M059J (cell line): ENCODE measurements around the gene RETN. TPM values are rescaled to one million over a fixed set of nuclear protein-coding genes. Genes with fewer than 3 reads are reported as not detected.
"Not testable (repeated sequence)": the region's sequence is repeated elsewhere in the genome, so short reads cannot be mapped to it uniquely, and the experiment has no call there.

Experiments
- DNase-seq: peaks from one replicate; pipeline ENCODE4 v3.0.0-alpha.2; 2012; ENCODE audit warnings: low read depth
- total RNA-seq: library from RNA; depleted of rRNA; stranded (reverse); fragments of >200 nt; shearing (Covaris generic); gene quantifications from 2 replicates; pipeline ENCODE4 v1.2.3, GENCODE V29; 2014

RETN gene
- total RNA-seq, 1 experiment from 2014 or later, result not detected

- no peak for DNase-seq
Observed at GRCh38 chr19:7637374-7638256, 31.2 kb upstream of the RETN start.

- no peak for DNase-seq
Observed at GRCh38 chr19:7638802-7639465, 29.9 kb upstream of the RETN start.

- no peak for DNase-seq
Observed at GRCh38 chr19:7639863-7640348, 28.9 kb upstream of the RETN start.

GRCh38 chr19:7640803-7641202 lies 28.0 kb upstream of the RETN start:
- no peak for DNase-seq

- DNase-seq, result no peak
Observed at GRCh38 chr19:7641290-7642276, 27.3 kb upstream of the RETN start.

GRCh38 chr19:7642295-7643030 lies 26.4 kb upstream of the RETN start:
- DNase-seq, result no peak

GRCh38 chr19:7643031-7643415 lies 25.8 kb upstream of the RETN start:
- no peak for DNase-seq

- DNase-seq, result not testable (repeated sequence)
Observed at GRCh38 chr19:7643629-7644549, 25.0 kb upstream of the RETN start.

GRCh38 chr19:7644550-7644877 lies 24.3 kb upstream of the RETN start:
- DNase-seq, result no peak

GRCh38 chr19:7645163-7645562 lies 23.7 kb upstream of the RETN start:
- DNase-seq, result no peak

- no peak for DNase-seq
Observed at GRCh38 chr19:7645656-7646425, 23.0 kb upstream of the RETN start.

- no peak for DNase-seq
Observed at GRCh38 chr19:7646426-7646700, 22.5 kb upstream of the RETN start.

- DNase-seq, result no peak
Observed at GRCh38 chr19:7647156-7647555, 21.7 kb upstream of the RETN start.

- no peak for DNase-seq
Observed at GRCh38 chr19:7648265-7649014, 20.4 kb upstream of the RETN start.

- no peak for DNase-seq
Observed at GRCh38 chr19:7650148-7650547, 18.7 kb upstream of the RETN start.

GRCh38 chr19:7652061-7652641 lies 16.7 kb upstream of the RETN start:
- DNase-seq, result peak; percentile 71

GRCh38 chr19:7654401-7654800 lies 14.4 kb upstream of the RETN start:
- peak; percentile 64 for DNase-seq

- DNase-seq, result no peak
Observed at GRCh38 chr19:7655581-7655980, 13.3 kb upstream of the RETN start.
